DND-41 (cell line): ENCODE results near the gene ISG15.

ENCODE experiments used
- EZH2 ChIP-seq: IDR thresholded peaks from 3 replicates; pipeline ENCODE4 v1.6.1; 2012; ENCODE audit warnings: borderline replicate concordance, low read depth, mild to moderate bottlenecking, moderate library complexity, low read length, inconsistent platforms; ENCODE audit not compliant: severe bottlenecking
- TF ChIP-seq, protein P1 (sequence below): IDR thresholded peaks from 2 replicates; pipeline ENCODE4 v1.5.1; 2012; ENCODE audit warnings: borderline replicate concordance, low read length, moderate library complexity, mild to moderate bottlenecking; ENCODE audit not compliant: poor library complexity, severe bottlenecking; ENCODE audit errors: extremely low read depth

DNA sequence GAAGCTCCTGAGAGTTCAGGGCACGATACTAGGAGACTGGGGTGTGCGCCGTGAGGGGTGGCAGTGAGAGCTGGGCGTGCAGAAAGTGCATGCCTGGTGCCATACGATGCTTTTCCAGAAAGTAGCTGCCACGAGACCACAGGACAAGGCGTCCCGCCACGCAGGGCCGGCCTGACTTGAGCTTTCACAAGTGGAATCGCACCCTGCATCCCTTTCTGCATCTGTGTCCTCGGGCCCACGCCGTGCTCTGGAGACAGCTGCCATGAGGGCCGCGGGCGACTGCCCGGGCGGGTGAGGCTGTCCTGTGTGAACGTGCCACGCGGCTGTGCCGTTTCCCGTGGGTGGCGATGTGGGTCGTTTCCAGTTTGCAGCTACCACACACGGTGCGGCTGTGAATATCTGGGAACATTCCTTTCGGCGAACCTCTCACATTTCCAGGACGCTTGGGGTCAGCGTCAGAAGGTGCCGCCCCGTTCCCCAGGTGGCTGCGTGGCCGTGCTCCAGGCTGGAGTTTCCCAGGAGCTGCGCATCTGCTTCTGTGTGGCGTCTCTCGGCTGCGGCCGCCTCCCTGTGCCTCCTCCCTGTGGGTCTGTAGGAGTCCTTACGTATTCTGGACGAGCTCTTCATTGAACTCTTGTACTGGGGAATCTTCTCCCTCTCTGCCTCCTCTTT lies 30.4 kb upstream of the ISG15 start:
- TF ChIP-seq, protein P1, sequence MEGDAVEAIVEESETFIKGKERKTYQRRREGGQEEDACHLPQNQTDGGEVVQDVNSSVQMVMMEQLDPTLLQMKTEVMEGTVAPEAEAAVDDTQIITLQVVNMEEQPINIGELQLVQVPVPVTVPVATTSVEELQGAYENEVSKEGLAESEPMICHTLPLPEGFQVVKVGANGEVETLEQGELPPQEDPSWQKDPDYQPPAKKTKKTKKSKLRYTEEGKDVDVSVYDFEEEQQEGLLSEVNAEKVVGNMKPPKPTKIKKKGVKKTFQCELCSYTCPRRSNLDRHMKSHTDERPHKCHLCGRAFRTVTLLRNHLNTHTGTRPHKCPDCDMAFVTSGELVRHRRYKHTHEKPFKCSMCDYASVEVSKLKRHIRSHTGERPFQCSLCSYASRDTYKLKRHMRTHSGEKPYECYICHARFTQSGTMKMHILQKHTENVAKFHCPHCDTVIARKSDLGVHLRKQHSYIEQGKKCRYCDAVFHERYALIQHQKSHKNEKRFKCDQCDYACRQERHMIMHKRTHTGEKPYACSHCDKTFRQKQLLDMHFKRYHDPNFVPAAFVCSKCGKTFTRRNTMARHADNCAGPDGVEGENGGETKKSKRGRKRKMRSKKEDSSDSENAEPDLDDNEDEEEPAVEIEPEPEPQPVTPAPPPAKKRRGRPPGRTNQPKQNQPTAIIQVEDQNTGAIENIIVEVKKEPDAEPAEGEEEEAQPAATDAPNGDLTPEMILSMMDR: no peak
- TF ChIP-seq EZH2: no peak
